ENCODE data around the gene ESR1.

The ESR1 gene

GRCh38 chr6:152046118-152046517 lies 238.6 kb downstream of the ESR1 start:
- no peak overlapping the region for H3K4me3 ChIP-seq (replicated peaks in 1 of 2; ENCODE audit: low read depth in 2 of 2, low read length in 2 of 2)
- TF ChIP-seq CTCF (IDR thresholded peaks at IDR 0.05; ENCODE audit: low read depth, low read length): no peak
- DNase-seq (ENCODE audit: low read depth in 2 of 2): no peak

- H3K4me3 ChIP-seq (replicated peaks in 1 of 2; ENCODE audit: low read depth in 2 of 2, low read length in 2 of 2): no peak overlapping the region
These were observed 241.4 kb downstream of the ESR1 start for GRCh38 chr6:152048921-152049320.

GRCh38 chr6:152049502-152049901 lies 242.0 kb downstream of the ESR1 start:
- no peak for DNase-seq (ENCODE audit: low read depth in 2 of 2)
- TF ChIP-seq CTCF (IDR thresholded peaks at IDR 0.05; ENCODE audit: low read depth, low read length): no peak
- no peak overlapping the region for H3K4me3 ChIP-seq (replicated peaks in 1 of 2; ENCODE audit: low read depth in 2 of 2, low read length in 2 of 2)

More at GRCh38 chr6:152048921-152049320, 241.4 kb downstream of the ESR1 start:
- TF ChIP-seq CTCF (IDR thresholded peaks at IDR 0.05; ENCODE audit: low read depth, low read length): no peak
- no peak for DNase-seq (ENCODE audit: low read depth in 2 of 2)

- TF ChIP-seq CTCF (IDR thresholded peaks at IDR 0.05; ENCODE audit: low read depth, low read length): no peak
These were observed 243.1 kb downstream of the ESR1 start for GRCh38 chr6:152050451-152051195.

GRCh38 chr6:152052061-152052460 lies 244.6 kb downstream of the ESR1 start:
- no peak for DNase-seq (ENCODE audit: low read depth in 2 of 2)
- no peak overlapping the region for H3K4me3 ChIP-seq (replicated peaks in 1 of 2; ENCODE audit: low read depth in 2 of 2, low read length in 2 of 2)
- TF ChIP-seq CTCF (IDR thresholded peaks at IDR 0.05; ENCODE audit: low read depth, low read length): no peak

More at GRCh38 chr6:152050451-152051195, 243.1 kb downstream of the ESR1 start:
- DNase-seq (ENCODE audit: low read depth in 2 of 2): no peak
- no peak overlapping the region for H3K4me3 ChIP-seq (replicated peaks in 1 of 2; ENCODE audit: low read depth in 2 of 2, low read length in 2 of 2)

- no peak for TF ChIP-seq CTCF (IDR thresholded peaks at IDR 0.05; ENCODE audit: low read depth, low read length)
- no peak for DNase-seq (ENCODE audit: low read depth in 2 of 2)
- no peak overlapping the region for H3K4me3 ChIP-seq (replicated peaks in 1 of 2; ENCODE audit: low read depth in 2 of 2, low read length in 2 of 2)
These were observed 245.8 kb downstream of the ESR1 start for GRCh38 chr6:152053332-152053731.

- TF ChIP-seq CTCF (IDR thresholded peaks at IDR 0.05; ENCODE audit: low read depth, low read length): no peak
- no peak overlapping the region for H3K4me3 ChIP-seq (replicated peaks in 1 of 2; ENCODE audit: low read depth in 2 of 2, low read length in 2 of 2)
- DNase-seq (ENCODE audit: low read depth in 2 of 2): peak in 1 of 2 donors; percentile 29
These were observed 247.0 kb downstream of the ESR1 start for GRCh38 chr6:152054441-152054840.

Data from cardiac fibroblast (primary cell).